ENCODE data around the gene FSTL5.

Gene FSTL5

GRCh38 chr4:161457311-161457710, 706.5 kb downstream of the FSTL5 start:
- H3K27ac ChIP-seq: no peak overlapping the region
- H3K4me3 ChIP-seq: no peak overlapping the region
- no peak for TF ChIP-seq CTCF (IDR thresholded peaks at IDR 0.05)
- no peak for DNase-seq (ENCODE audit: low spot score)

- Histone ChIP-seq H3K4me3 (no peak overlapping the region), H3K27ac (no peak overlapping the region)
- TF ChIP-seq CTCF (IDR thresholded peaks at IDR 0.05): no peak
- DNase-seq (ENCODE audit: low spot score): no peak
Measured at GRCh38 chr4:161454860-161455259, 708.9 kb downstream of the FSTL5 start.

- Histone ChIP-seq H3K27ac (no peak overlapping the region), H3K4me3 (no peak overlapping the region)
- DNase-seq (ENCODE audit: low spot score): no peak
- no peak for TF ChIP-seq CTCF (IDR thresholded peaks at IDR 0.05)
Measured at GRCh38 chr4:161448550-161449180, 715.1 kb downstream of the FSTL5 start.

GRCh38 chr4:161444626-161445025, 719.2 kb downstream of the FSTL5 start:
- Histone ChIP-seq H3K4me3 (no peak overlapping the region), H3K27ac (no peak overlapping the region)
- TF ChIP-seq CTCF (IDR thresholded peaks at IDR 0.05): no peak
- DNase-seq (ENCODE audit: low spot score): no peak

- no peak for TF ChIP-seq CTCF (IDR thresholded peaks at IDR 0.05)
- no peak overlapping the region for H3K4me3 ChIP-seq
- no peak for DNase-seq (ENCODE audit: low spot score)
- H3K27ac ChIP-seq: no peak overlapping the region
Measured at GRCh38 chr4:161442921-161443320, 720.9 kb downstream of the FSTL5 start.

- no peak for TF ChIP-seq CTCF (IDR thresholded peaks at IDR 0.05)
- no peak overlapping the region for H3K4me3 ChIP-seq
- no peak for DNase-seq (ENCODE audit: low spot score)
- H3K27ac ChIP-seq: no peak overlapping the region
Measured at GRCh38 chr4:161438096-161438495, 725.7 kb downstream of the FSTL5 start.

- TF ChIP-seq CTCF (IDR thresholded peaks at IDR 0.05): no peak
- DNase-seq (ENCODE audit: low spot score): no peak
- no peak overlapping the region for H3K27ac ChIP-seq
- no peak overlapping the region for H3K4me3 ChIP-seq
Measured at GRCh38 chr4:161428180-161428965, 735.4 kb downstream of the FSTL5 start.

All from coronary artery (tissue), 2 donors.